K562 (cell line): ENCODE data around the gene SHISA7.

Source experiments
- ATF6 ChIP-seq: sonication (generic); formaldehyde crosslinking; IDR thresholded peaks from 2 replicates; pipeline ENCODE4 v1.4.0; 2020; ENCODE audit warnings: mild to moderate bottlenecking, missing genetic modification reagents
- BACH1 ChIP-seq: fragments of 200-800 bp; sonication (Bioruptor generic); IDR thresholded peaks from 2 replicates; pipeline ENCODE4 v1.6.1; 2016; ENCODE audit warnings: missing genetic modification characterization, missing compliant biosample characterization
- CHD4 ChIP-seq: fragments of 200-600 bp; sonication (generic); IDR thresholded peaks from 3 replicates; pipeline ENCODE4 v1.6.1; 2012; ENCODE audit warnings: low read depth, mild to moderate bottlenecking, mixed read lengths, low read length, inconsistent platforms; ENCODE audit not compliant: insufficient read depth, insufficient replicate concordance, poor library complexity, severe bottlenecking
- CTCF ChIP-seq, 3 experiments: IDR thresholded peaks in 2 of 3; conservative IDR thresholded peaks in 1 of 3; 2 replicates each; pipeline ENCODE4 v1.5.1; 2011 to 2012; ENCODE audit warnings: low read length in 3 of 3, mild to moderate bottlenecking in 3 of 3, control low read depth in 2 of 3, improper control_type of control experiment in 1 of 3, inconsistent platforms in 1 of 3, low read depth in 1 of 3, mixed read lengths in 1 of 3, moderate library complexity in 1 of 3; ENCODE audit not compliant: insufficient read depth in 2 of 3
- LEF1 ChIP-seq: fragments of 450-650 bp; IDR thresholded peaks from 2 replicates; pipeline ENCODE4 v1.6.1; 2016; ENCODE audit warnings: mild to moderate bottlenecking
- RAD51 ChIP-seq: fragments of 450-650 bp; IDR thresholded peaks from 2 replicates; pipeline ENCODE4 v1.7.1; 2016; ENCODE audit warnings: low read depth, mild to moderate bottlenecking, borderline replicate concordance
- RBM22 ChIP-seq: fragments of 200-400 bp; formaldehyde crosslinking; IDR thresholded peaks from 2 replicates; pipeline ENCODE4 v1.6.1; 2018; ENCODE audit warnings: low read length, low read depth; ENCODE audit not compliant: poor library complexity, severe bottlenecking
- REST ChIP-seq, 2 experiments: fragments of 450-650 bp; formaldehyde crosslinking in 1 of 2; IDR thresholded peaks; 2 replicates each; pipeline versions ENCODE4 v1.4.0 to v1.6.1; 2014 to 2020; ENCODE audit warnings: mild to moderate bottlenecking in 2 of 2, borderline replicate concordance in 1 of 2, low read depth in 1 of 2
- SAFB2 ChIP-seq: fragments of 200-400 bp; formaldehyde crosslinking; IDR thresholded peaks from 2 replicates; pipeline ENCODE4 v1.6.1; 2018; ENCODE audit warnings: borderline replicate concordance, low read length, low read depth, moderate library complexity; ENCODE audit not compliant: severe bottlenecking
- ZC3H8 ChIP-seq: fragments of 450-650 bp; IDR thresholded peaks from 2 replicates; pipeline ENCODE4 v1.6.1; 2017

GRCh38 chr19:55446060-55446459 lies 3.0 kb upstream of the SHISA7 start:
- TF ChIP-seq CTCF (IDR thresholded peaks at IDR 0.05 in 2 of 3, conservative IDR thresholded peaks at IDR 0.05 in 1 of 3; ENCODE audit: insufficient read depth in 2 of 3, low read depth in 1 of 3, low read length in 3 of 3) (no peak), REST (IDR thresholded peaks at IDR 0.05; ENCODE audit: borderline replicate concordance) (no peak), REST (CRISPR knock-in tag; IDR thresholded peaks at IDR 0.05; ENCODE audit: low read depth) (no peak), RBM22 (no peak), BACH1 (no peak), ZC3H8 (no peak), LEF1 (no peak), RAD51 (no peak), SAFB2 (no peak), ATF6 (CRISPR knock-in tag) (no peak), CHD4 (no peak)
